ENCODE measurements around the gene COP1.

Gene COP1

DNA sequence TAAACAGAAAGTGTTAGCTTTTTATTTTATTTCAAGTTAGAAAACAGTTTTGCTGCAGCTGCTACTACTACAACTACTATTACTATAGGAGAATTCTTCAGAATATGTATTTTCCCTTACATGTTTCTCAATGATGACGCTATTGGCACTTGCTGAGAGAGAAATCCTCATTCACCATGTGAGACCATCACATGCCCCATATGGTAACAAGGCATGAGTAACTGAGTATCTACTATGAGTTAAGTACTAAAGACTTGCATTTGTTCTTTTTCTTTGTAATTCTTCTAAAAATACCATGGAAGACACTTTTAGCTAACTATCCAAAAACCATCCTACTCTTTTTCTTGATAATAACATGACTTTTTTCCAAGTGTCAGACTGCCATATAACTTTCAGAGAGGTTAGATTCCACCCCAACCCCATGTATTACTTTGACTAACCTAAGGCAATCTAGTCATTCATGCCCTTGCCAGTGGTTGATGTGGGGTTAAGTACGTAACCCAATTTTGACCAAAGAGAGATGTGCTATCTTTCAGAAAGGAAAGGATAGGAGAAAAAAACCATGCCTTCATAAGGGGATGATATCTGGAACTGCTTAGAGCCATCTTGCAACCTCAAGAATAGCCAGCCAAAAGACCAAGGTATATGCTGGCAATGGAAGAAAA, 42.9 kb downstream of the COP1 start:
- DNase-seq (ENCODE audit: low spot score), result no peak
- TF ChIP-seq, protein P1, sequence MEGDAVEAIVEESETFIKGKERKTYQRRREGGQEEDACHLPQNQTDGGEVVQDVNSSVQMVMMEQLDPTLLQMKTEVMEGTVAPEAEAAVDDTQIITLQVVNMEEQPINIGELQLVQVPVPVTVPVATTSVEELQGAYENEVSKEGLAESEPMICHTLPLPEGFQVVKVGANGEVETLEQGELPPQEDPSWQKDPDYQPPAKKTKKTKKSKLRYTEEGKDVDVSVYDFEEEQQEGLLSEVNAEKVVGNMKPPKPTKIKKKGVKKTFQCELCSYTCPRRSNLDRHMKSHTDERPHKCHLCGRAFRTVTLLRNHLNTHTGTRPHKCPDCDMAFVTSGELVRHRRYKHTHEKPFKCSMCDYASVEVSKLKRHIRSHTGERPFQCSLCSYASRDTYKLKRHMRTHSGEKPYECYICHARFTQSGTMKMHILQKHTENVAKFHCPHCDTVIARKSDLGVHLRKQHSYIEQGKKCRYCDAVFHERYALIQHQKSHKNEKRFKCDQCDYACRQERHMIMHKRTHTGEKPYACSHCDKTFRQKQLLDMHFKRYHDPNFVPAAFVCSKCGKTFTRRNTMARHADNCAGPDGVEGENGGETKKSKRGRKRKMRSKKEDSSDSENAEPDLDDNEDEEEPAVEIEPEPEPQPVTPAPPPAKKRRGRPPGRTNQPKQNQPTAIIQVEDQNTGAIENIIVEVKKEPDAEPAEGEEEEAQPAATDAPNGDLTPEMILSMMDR (IDR thresholded peaks at IDR 0.05; ENCODE audit: extremely low read depth, missing control alignments), result no peak

DNA sequence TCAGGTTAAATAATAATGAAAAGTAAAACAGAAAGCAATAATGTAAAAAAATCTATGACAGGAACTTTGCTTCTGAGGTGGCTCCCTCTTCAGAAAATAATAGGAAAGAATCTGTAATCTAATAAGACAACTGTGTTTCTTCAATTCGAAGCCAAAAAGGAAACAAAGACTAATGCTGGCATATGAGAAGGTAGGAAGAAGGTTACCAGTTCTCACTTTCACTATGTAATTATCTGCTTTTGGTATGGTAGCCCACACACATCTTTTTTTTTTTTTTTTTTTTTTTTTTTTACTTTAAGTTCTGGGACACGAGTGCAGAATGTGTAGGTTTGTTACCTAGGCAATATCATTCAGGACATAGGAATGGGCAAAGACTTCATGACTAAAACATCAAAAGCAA, 47.1 kb downstream of the COP1 start:
- DNase-seq (ENCODE audit: low spot score), result no peak
- TF ChIP-seq, protein P1 (IDR thresholded peaks at IDR 0.05; ENCODE audit: extremely low read depth, missing control alignments), result no peak

DNA sequence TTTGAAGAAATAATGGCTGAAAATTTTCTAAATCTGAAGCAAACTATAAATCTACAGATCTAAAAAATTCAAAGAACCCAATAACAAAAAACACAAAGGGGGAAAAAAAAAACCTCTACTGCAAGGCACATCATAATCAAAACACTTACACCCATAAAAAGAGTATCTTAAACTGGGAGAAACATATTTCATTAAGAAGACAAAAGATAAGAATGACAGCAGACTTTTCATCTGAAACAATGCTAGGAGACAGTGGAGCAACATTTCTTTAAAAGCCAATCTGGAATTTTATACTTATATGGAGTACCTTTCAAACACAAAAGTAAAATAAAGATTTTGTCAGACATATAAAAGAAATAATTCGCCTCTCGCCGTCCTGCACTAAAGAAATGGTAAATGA, 49.1 kb downstream of the COP1 start:
- DNase-seq (ENCODE audit: low spot score), result no peak
- TF ChIP-seq, protein P1 (IDR thresholded peaks at IDR 0.05; ENCODE audit: extremely low read depth, missing control alignments), result no peak

DNA sequence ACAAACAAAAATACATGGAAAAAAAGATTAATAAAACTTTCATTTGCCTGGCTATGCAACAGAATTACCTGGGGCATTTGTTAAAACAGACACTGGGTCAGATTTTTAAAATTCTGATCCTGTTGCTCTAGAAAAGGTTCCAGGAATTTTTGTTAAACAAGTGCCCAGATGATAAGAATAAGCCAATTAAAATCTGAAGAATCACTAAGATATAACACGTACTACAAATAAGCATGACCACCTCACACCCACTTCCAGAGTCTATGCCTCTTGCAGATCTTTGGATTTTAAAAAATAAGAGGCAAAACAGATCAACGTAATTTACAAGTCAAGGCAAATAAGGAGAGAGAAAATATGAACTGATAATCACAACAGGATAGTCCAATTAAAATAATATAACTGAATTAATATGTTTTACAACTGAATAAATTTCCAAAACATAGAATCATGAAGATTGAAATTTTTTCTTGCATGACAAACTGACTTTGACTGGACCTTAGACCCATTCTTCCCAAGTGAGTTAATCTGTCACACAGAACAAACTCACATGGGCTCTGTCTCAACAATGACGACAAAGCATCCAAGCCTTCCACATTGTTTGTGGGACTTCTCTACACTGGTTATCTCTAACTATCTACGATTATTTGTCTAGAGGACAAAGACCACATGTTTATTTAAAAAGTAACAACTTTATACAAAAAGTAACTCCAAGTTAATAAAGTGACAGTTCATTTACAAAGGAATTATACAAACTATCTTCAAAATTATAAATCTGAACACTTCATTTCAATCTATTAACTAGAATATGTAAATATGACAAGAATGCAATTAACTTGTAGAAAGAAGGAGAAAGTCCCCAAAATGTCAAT, 56.9 kb downstream of the COP1 start:
- no peak for DNase-seq (ENCODE audit: low spot score)
- TF ChIP-seq, protein P1 (IDR thresholded peaks at IDR 0.05; ENCODE audit: extremely low read depth, missing control alignments), result no peak

DNA sequence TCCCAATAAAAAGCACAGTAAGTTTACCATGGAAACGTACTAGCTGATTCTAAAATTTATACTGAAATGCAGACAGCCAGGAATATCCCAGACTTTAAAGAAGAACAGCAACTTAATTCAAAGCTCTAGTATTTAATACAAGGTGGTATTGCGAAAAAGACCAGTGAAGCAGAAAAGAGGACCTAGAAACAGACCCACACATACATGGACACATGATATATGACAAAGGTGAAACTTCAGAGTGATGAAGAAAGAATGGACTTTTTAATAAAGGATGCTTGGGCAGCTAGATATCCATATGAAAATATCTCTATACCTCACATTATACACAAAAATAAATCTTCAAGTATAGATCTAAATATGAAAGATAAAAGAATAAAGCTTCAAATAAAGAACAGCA, 62.6 kb downstream of the COP1 start:
- TF ChIP-seq, protein P1 (IDR thresholded peaks at IDR 0.05; ENCODE audit: extremely low read depth, missing control alignments), result no peak
- no peak for DNase-seq (ENCODE audit: low spot score)

DNA sequence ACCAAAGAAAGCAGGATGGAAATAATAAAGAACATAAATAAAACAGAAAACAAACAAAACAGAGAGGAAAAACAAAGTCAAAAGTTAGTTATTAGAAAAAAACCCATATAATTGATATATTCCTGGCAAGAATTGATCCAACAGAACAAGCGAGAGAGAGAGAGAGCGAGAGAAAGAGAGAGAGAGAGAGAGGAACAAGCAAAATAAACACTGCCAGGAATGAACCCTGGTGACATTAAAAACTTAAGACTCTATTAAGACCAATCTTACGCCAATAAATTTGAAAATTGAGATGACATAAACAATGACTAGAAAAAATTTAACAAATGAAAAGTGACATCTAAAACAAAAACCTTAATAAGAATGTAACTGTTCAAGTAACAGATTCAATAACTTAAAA, 64.1 kb downstream of the COP1 start:
- no peak for DNase-seq (ENCODE audit: low spot score)
- TF ChIP-seq, protein P1 (IDR thresholded peaks at IDR 0.05; ENCODE audit: extremely low read depth, missing control alignments), result no peak

DNA sequence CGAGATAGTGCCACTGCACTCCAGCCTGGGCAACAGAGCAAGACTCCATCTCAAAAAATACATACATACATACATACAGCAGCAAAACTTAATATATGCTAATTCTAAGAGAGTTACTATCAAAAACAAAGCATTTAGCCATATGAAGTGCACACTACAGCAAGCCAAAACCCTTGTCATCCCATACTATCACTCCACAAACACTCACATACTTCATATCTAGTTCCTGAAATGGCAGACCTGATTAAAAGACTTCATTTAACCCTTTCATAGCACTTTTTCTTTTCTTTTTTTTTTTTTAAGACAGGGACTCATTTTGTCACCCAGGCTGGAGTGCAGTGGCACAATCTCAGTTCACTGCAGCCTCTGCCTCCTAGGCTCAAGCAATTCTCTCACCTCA, 65.6 kb downstream of the COP1 start:
- no peak for DNase-seq (ENCODE audit: low spot score)
- TF ChIP-seq, protein P1 (IDR thresholded peaks at IDR 0.05; ENCODE audit: extremely low read depth, missing control alignments), result no peak

Measured in GM20000 (cell line).